ENCODE data around the gene CNOT6L. TPM values are rescaled to one million over a fixed set of nuclear protein-coding genes. Genes with fewer than 3 reads are reported as not detected.
A peak's percentile ranks its signal among the peaks of the same experiment; 100 is the strongest.

The CNOT6L gene
- total and polyA plus RNA-seq, 2 experiments from 2014 or later = 6.5 to 10.6 TPM

- Histone ChIP-seq H3K27ac (peak overlapping the region; percentile 90), H3K9me3 (ENCODE audit: low read depth) (no peaks in the 10 kb centered on the region), H3K4me1 (ENCODE audit: low read depth) (peaks cover 5% of the 10 kb centered on the region), H3K36me3 (no peaks in the 10 kb centered on the region), H3K4me3 (peak overlapping the region; percentile 72), H3K27me3 (no peaks in the 10 kb centered on the region)
- no peak for TF ChIP-seq CTCF (IDR thresholded peaks at IDR 0.05; ENCODE audit: low read depth, low read length)
- peak; percentile 90 to 93 for DNase-seq (ENCODE audit: low read depth in 1 of 2, low spot score in 1 of 2)
Measured at GRCh38 chr4:77819843-77820648, 878 bp upstream of the CNOT6L start.

DNA sequence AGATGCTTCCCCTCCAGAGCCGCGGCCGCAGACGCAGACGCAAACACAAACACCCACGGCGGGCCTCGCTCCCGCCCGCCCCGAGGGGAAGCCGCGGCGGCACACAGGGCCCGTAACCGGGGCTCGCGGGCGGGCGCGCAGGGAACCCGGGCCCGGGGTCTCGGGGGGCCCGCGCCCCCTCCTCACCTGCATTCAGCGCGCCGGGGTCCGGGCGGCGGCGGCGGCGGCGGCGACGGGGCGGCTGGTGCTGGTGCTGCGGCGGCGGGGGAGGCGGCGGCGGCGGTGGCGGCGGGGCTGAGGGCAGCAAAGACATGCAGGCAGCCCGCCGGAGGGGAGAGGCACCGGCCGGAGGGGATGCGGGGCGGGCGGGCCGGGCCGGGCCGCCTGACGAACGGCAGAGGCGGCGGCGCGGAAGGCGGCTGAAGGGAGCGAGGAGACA lies 255 bp upstream of the CNOT6L start:
- peak overlapping the region; percentile 90 for H3K27ac ChIP-seq
- peak; percentile 27 to 61 for DNase-seq (ENCODE audit: low read depth in 1 of 2, low spot score in 1 of 2)

GRCh38 chr4:77818073-77818601 lies 1.0 kb downstream of the CNOT6L start:
- DNase-seq (ENCODE audit: low read depth in 1 of 2, low spot score in 1 of 2) = peak; percentile 73 to 87
- TF ChIP-seq CTCF (IDR thresholded peaks at IDR 0.05; ENCODE audit: low read depth, low read length) = peak; percentile 63
- H3K27ac ChIP-seq = peak overlapping the region; percentile 90
- peak overlapping the region; percentile 72 for H3K4me3 ChIP-seq
- no peaks in the 10 kb centered on the region for H3K36me3 ChIP-seq
- H3K9me3 ChIP-seq (ENCODE audit: low read depth) = no peaks in the 10 kb centered on the region
- no peaks in the 10 kb centered on the region for H3K27me3 ChIP-seq
- H3K4me1 ChIP-seq (ENCODE audit: low read depth) = peaks cover 5% of the 10 kb centered on the region

More for the DNA sequence above, 255 bp upstream of the CNOT6L start:
- H3K27me3 ChIP-seq = no peaks in the 10 kb centered on the region
- H3K9me3 ChIP-seq (ENCODE audit: low read depth) = no peaks in the 10 kb centered on the region
- H3K4me3 ChIP-seq = peak overlapping the region; percentile 72
- H3K36me3 ChIP-seq = no peaks in the 10 kb centered on the region
- H3K4me1 ChIP-seq (ENCODE audit: low read depth) = peaks cover 5% of the 10 kb centered on the region
- TF ChIP-seq CTCF (IDR thresholded peaks at IDR 0.05; ENCODE audit: low read depth, low read length) = no peak

- no peaks in the 10 kb centered on the region for H3K9me3 ChIP-seq (ENCODE audit: low read depth)
- H3K4me3 ChIP-seq = peak overlapping the region; percentile 72
- peaks cover 5% of the 10 kb centered on the region for H3K4me1 ChIP-seq (ENCODE audit: low read depth)
- DNase-seq (ENCODE audit: low read depth in 1 of 2, low spot score in 1 of 2) = no peak
- peak overlapping the region; percentile 90 for H3K27ac ChIP-seq
- H3K36me3 ChIP-seq = no peaks in the 10 kb centered on the region
- H3K27me3 ChIP-seq = no peaks in the 10 kb centered on the region
- no peak for TF ChIP-seq CTCF (IDR thresholded peaks at IDR 0.05; ENCODE audit: low read depth, low read length)
Measured at GRCh38 chr4:77817304-77818072, 1.7 kb downstream of the CNOT6L start.

DNA sequence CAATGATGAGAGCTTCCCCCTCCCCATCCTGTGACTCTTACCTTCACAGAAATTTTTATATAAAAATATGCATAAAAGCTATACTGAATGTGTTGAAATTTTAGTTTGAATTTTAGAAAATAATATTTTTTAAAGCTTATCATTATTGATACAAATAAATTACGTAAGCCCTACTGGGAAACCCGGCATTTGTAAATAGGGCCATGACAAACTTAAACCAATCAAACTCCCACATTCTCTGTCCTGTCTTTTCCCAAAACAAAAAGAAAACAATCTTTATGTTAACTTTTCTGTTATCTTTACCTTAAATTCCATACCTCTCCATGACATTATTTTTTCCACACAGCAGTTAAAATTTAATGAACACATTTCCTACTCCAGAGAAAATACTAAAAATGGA lies 2.6 kb downstream of the CNOT6L start:
- no peaks in the 10 kb centered on the region for H3K27me3 ChIP-seq
- H3K27ac ChIP-seq = no peak overlapping the region
- no peak for TF ChIP-seq CTCF (IDR thresholded peaks at IDR 0.05; ENCODE audit: low read depth, low read length)
- peaks cover 5% of the 10 kb centered on the region for H3K4me1 ChIP-seq (ENCODE audit: low read depth)
- no peaks in the 10 kb centered on the region for H3K36me3 ChIP-seq
- no peaks in the 10 kb centered on the region for H3K9me3 ChIP-seq (ENCODE audit: low read depth)
- H3K4me3 ChIP-seq = no peak overlapping the region
- no peak for DNase-seq (ENCODE audit: low read depth in 1 of 2, low spot score in 1 of 2)
